SK-N-SH (cell line): Measurements from ENCODE around the gene UBE2I. TPM values are rescaled to one million over a fixed set of nuclear protein-coding genes. Genes with fewer than 3 reads are reported as not detected.

Experiments used
- CTCF ChIA-PET: fragments of 300-600, 350-600 bp; formaldehyde crosslinking; extraction: SDS; loops from one replicate; lab custom pipeline; 2021; lab: Yijun Ruan, JAX
- POLR2A ChIA-PET: fragments of 350-600 bp; sonication (Branson Sonifier 250); formaldehyde crosslinking; extraction: SDS; loops from one replicate; lab custom pipeline; 2020; ENCODE audit warnings: antibody characterized with exemption, inconsistent platforms; lab: Yijun Ruan, JAX
- DNase-seq: peaks from one replicate; pipeline ENCODE4 v3.0.0; 2012
- H2AFZ ChIP-seq: fragments of 200-600 bp; sonication (generic); 2 replicates; pipeline ENCODE4 v1.8.1; 2016; ENCODE audit warnings: antibody characterized with exemption, mild to moderate bottlenecking, low read depth
- H3F3A ChIP-seq: fragments of 200-600 bp; sonication (generic); replicated peaks from 2 replicates; pipeline ENCODE3; 2016; ENCODE audit warnings: antibody characterized with exemption, mild to moderate bottlenecking; ENCODE audit not compliant: insufficient read depth
- H3K27ac ChIP-seq, 2 experiments: fragments of 200-500 bp in 1 of 2; fragments of 200-600 bp in 1 of 2; sonication (Bioruptor generic) in 1 of 2; sonication (generic), shearing (Covaris generic) in 1 of 2; 2 replicates each; pipeline versions ENCODE4 v1.5.1 to v1.6.1; 2014 to 2016; ENCODE audit warnings: low read depth in 2 of 2, inconsistent platforms in 1 of 2, low read length in 1 of 2, mild to moderate bottlenecking in 1 of 2, mixed read lengths in 1 of 2
- H3K27me3 ChIP-seq: fragments of 200-600 bp; sonication (generic), shearing (Covaris generic); 2 replicates; pipeline ENCODE4 v1.6.1; 2016; ENCODE audit warnings: mixed run types; ENCODE audit not compliant: insufficient read depth
- H3K36me3 ChIP-seq, 2 experiments: fragments of 200-500 bp in 1 of 2; fragments of 200-600 bp in 1 of 2; sonication (Bioruptor generic) in 1 of 2; sonication (generic) in 1 of 2; replicated peaks in 1 of 2; 2 replicates each; pipeline versions ENCODE3 to v1.5.1; 2014 to 2016; ENCODE audit warnings: low read length in 1 of 2, mild to moderate bottlenecking in 1 of 2; ENCODE audit not compliant: insufficient read depth in 2 of 2, control insufficient read depth in 1 of 2
- H3K4me1 ChIP-seq, 2 experiments: fragments of 200-500 bp in 1 of 2; fragments of 200-600 bp in 1 of 2; sonication (Bioruptor generic) in 1 of 2; sonication (generic), shearing (Covaris generic) in 1 of 2; 2 replicates each; pipeline versions ENCODE4 v1.5.1 to v1.6.1; 2014 to 2016; ENCODE audit warnings: low read depth in 1 of 2, low read length in 1 of 2, mixed run types in 1 of 2; ENCODE audit not compliant: insufficient read depth in 2 of 2, control insufficient read depth in 1 of 2
- H3K4me2 ChIP-seq: fragments of 200-600 bp; sonication (generic), shearing (Covaris generic); 2 replicates; pipeline ENCODE4 v1.6.1; 2017; ENCODE audit warnings: mixed run types
- H3K4me3 ChIP-seq, 2 experiments: fragments of 200-500 bp in 1 of 2; fragments of 200-600 bp in 1 of 2; sonication (Bioruptor generic) in 1 of 2; sonication (generic), shearing (Covaris generic) in 1 of 2; 2 replicates each; pipeline versions ENCODE4 v1.5.1 to v1.8.1; 2014 to 2016; ENCODE audit warnings: low read depth in 2 of 2, inconsistent platforms in 1 of 2, low read length in 1 of 2, mild to moderate bottlenecking in 1 of 2, mixed read lengths in 1 of 2, moderate library complexity in 1 of 2
- H3K79me2 ChIP-seq: fragments of 200-600 bp; sonication (generic); 2 replicates; pipeline ENCODE4 v1.8.1; 2017; ENCODE audit warnings: mild to moderate bottlenecking; ENCODE audit not compliant: insufficient read depth
- H3K9ac ChIP-seq: fragments of 200-600 bp; sonication (generic); 2 replicates; pipeline ENCODE4 v1.6.1; 2017; ENCODE audit warnings: mixed run types
- H3K9me2 ChIP-seq: fragments of 200-600 bp; sonication (generic); 2 replicates; pipeline ENCODE4 v1.6.1; 2017; ENCODE audit warnings: mixed run types
- H3K9me3 ChIP-seq: fragments of 200-600 bp; sonication (generic); 2 replicates; pipeline ENCODE4 v1.6.1; 2017; ENCODE audit warnings: mixed run types, mild to moderate bottlenecking, moderate library complexity
- H4K20me1 ChIP-seq: fragments of 200-600 bp; sonication (generic); 2 replicates; pipeline ENCODE4 v1.6.1; 2017; ENCODE audit warnings: mild to moderate bottlenecking, mixed run types; ENCODE audit not compliant: insufficient read depth
- CHD2 ChIP-seq: fragments of 150-350 bp; IDR thresholded peaks from 2 replicates; pipeline ENCODE4 v1.6.1; 2018; ENCODE audit warnings: low read length; ENCODE audit not compliant: partially characterized antibody
- ELF1 ChIP-seq: IDR thresholded peaks from 2 replicates; pipeline ENCODE4 v1.4.0; 2012
- EP300 ChIP-seq, 2 experiments: IDR thresholded peaks; 2 replicates each; pipeline versions ENCODE4 v1.4.0 to v1.6.1; 2012; ENCODE audit warnings: borderline replicate concordance in 1 of 2, low read depth in 1 of 2, low read length in 1 of 2
- IRF3 ChIP-seq: fragments of 150-350 bp; IDR thresholded peaks from 2 replicates; pipeline ENCODE4 v1.6.1; 2016; ENCODE audit warnings: mild to moderate bottlenecking, low read depth, low read length
- MXI1 ChIP-seq: IDR thresholded peaks from 2 replicates; pipeline ENCODE4 v1.6.1; 2012; ENCODE audit warnings: mild to moderate bottlenecking, low read depth, low read length, improper control_type of control experiment
- NRF1 ChIP-seq: IDR thresholded peaks from 2 replicates; pipeline ENCODE4 v1.6.1; 2012; ENCODE audit warnings: low read depth, mild to moderate bottlenecking, low read length
- POLR2AphosphoS5 ChIP-seq: IDR thresholded peaks from 2 replicates; pipeline ENCODE4 v1.6.1; 2012; ENCODE audit warnings: low read depth, low read length
- RXRA ChIP-seq: IDR thresholded peaks from 2 replicates; pipeline ENCODE4 v1.4.0; 2012; ENCODE audit warnings: low read depth, mild to moderate bottlenecking, borderline replicate concordance
- TCF12 ChIP-seq: IDR thresholded peaks from 2 replicates; pipeline ENCODE4 v1.4.0; 2012
- TEAD4 ChIP-seq: IDR thresholded peaks from 2 replicates; pipeline ENCODE4 v1.4.0; 2012; ENCODE audit warnings: mild to moderate bottlenecking, borderline replicate concordance; ENCODE audit not compliant: insufficient read depth
- ZBTB33 ChIP-seq: IDR thresholded peaks from 2 replicates; pipeline ENCODE4 v1.4.0; 2012; ENCODE audit warnings: low read depth, borderline replicate concordance
- WGBS: methylation state at CpG from one replicate; pipeline ENCODE4 v1.1.6; 2017; ENCODE audit warnings: low lambda C conversion rate; 5-methylcytosine and 5-hydroxymethylcytosine counted together
- polyA plus RNA-seq, 3 experiments: library from polyadenylated mRNA; depleted of rRNA; stranded (reverse); fragments of >200 nt; gene quantifications; 2 replicates each; pipeline ENCODE4 v1.2.3, GENCODE V29; 2012

UBE2I gene
- polyA plus RNA-seq, 1 of the 3 experiments (the other 2 are of a cell fraction), result 107 TPM

- peaks cover 0 to 26% of the 10 kb centered on the region in 2 experiments; a peak in 1 of 4 replicates for H3K4me1 ChIP-seq
- no peaks in the 10 kb centered on the region for H3K9me2 ChIP-seq
- peak; percentile 75 for DNase-seq
- no peak overlapping the region for H3K4me2 ChIP-seq
- no peak overlapping the region for H3K9ac ChIP-seq
- CTCF ChIA-PET, result interaction anchor here (0.8 to 3.3 kb wide), 8 partner anchors 9 to 52 kb away, joined by 3 to 14 read pairs (median 4); no protein-coding TSS in a partner anchor
- no peaks in the 10 kb centered on the region for H3K36me3 ChIP-seq
- WGBS, result 7% methylated on average over 12 of the region's 12 CpGs
- H3K27ac ChIP-seq, result no peak overlapping the region
- no peak for TF ChIP-seq ELF1
- TF ChIP-seq MXI1, result peak; percentile 59; the same call in 1 of the 2 replicates
- TF ChIP-seq, all 33 proteins: peak for 1
- H3K9me3 ChIP-seq, result no peaks in the 10 kb centered on the region
- H3K27me3 ChIP-seq, result peaks cover 63% of the 10 kb centered on the region
- H3K79me2 ChIP-seq, result no peaks in the 10 kb centered on the region
- no peak overlapping the region for H3K4me3 ChIP-seq
- H2AFZ ChIP-seq, result no peak overlapping the region
- no peaks in the 10 kb centered on the region for H3F3A ChIP-seq
- 0 out of 2 replicates have a peak, but pooled peaks cover 7% of the 10 kb centered on the region for H4K20me1 ChIP-seq
- POLR2A ChIA-PET, result interaction anchor here (0.8 to 1.2 kb wide), 2 partner anchors 10 to 195 kb away, joined by 3 read pairs; no protein-coding TSS in a partner anchor
Observed at GRCh38 chr16:1335996-1336395, 26.6 kb downstream of the UBE2I start.

GRCh38 chr16:1336619-1337018 lies 27.2 kb downstream of the UBE2I start:
- H3K4me2 ChIP-seq, result no peak overlapping the region
- peaks cover 65% of the 10 kb centered on the region for H3K27me3 ChIP-seq
- ChIA-PET CTCF (interaction anchor here (1.1 to 3.3 kb wide), 6 partner anchors 10 to 70 kb away, joined by 3 to 14 read pairs (median 6); no protein-coding TSS in a partner anchor), POLR2A (interaction anchor here (0.8 kb wide), 1 partner anchor 9 kb away, joined by 3 read pairs; no protein-coding TSS in a partner anchor)
- H3K9ac ChIP-seq, result no peak overlapping the region
- TF ChIP-seq IRF3, result no peak
- TF ChIP-seq NRF1, result no peak
- no peak for TF ChIP-seq MXI1
- no peak for TF ChIP-seq CHD2
- TF ChIP-seq TEAD4, result no peak
- TF ChIP-seq POLR2AphosphoS5, result no peak
- no peak for TF ChIP-seq RXRA
- no peak for TF ChIP-seq ELF1
- TF ChIP-seq EP300 (IDR thresholded peaks at IDR 0.05; ENCODE audit: borderline replicate concordance in 1 of 2, low read depth in 1 of 2, low read length in 1 of 2), result no peak
- no peak for TF ChIP-seq ZBTB33
- TF ChIP-seq TCF12, result no peak
- no peak overlapping the region for H2AFZ ChIP-seq
- peaks cover 0 to 21% of the 10 kb centered on the region in 2 experiments; a peak in 1 of 4 replicates for H3K4me1 ChIP-seq
- H3K9me3 ChIP-seq, result no peaks in the 10 kb centered on the region
- H4K20me1 ChIP-seq, result 0 out of 2 replicates have a peak, but pooled peaks cover 7% of the 10 kb centered on the region
- no peak for DNase-seq
- H3K9me2 ChIP-seq, result no peaks in the 10 kb centered on the region
- no peak overlapping the region for H3K27ac ChIP-seq
- no peaks in the 10 kb centered on the region for H3K79me2 ChIP-seq
- no peak overlapping the region for H3K4me3 ChIP-seq
- H3K36me3 ChIP-seq, result no peaks in the 10 kb centered on the region
- 46% methylated on average over 6 of the region's 15 CpGs for WGBS
- no peaks in the 10 kb centered on the region for H3F3A ChIP-seq
